ENCODE data around the gene CRYZ. TPM values are rescaled to one million over a fixed set of nuclear protein-coding genes. Genes with fewer than 3 reads are reported as not detected.

Gene CRYZ
- total RNA-seq, 3 donors from 2014 or later (not counting 1 experiment from before 2014, with no cell fraction given): 15.2 to 24.1 (median 22.0) TPM

- peak overlapping the region; percentile 36 to 45 for H3K27ac Mint-ChIP-seq
- no peak overlapping the region for H3K4me3 Mint-ChIP-seq
- intact Hi-C loops (cut with micrococcal nuclease): no loop called here
These were observed 29.3 kb downstream of the CRYZ start for GRCh38 chr1:74703386-74704182.

GRCh38 chr1:74699331-74699730 lies 33.5 kb downstream of the CRYZ start:
- H3K4me3 ChIP-seq (ENCODE audit: low read length): no peak overlapping the region
- H3K9me3 ChIP-seq (ENCODE audit: control insufficient read depth, insufficient read depth, low read length): no peaks in the 10 kb centered on the region
- Mint-ChIP-seq H3K4me1 (peaks cover 10 to 16% of the 10 kb centered on the region in 2 donors), H3K4me3 (no peak overlapping the region), H3K27me3 (ENCODE audit: low read depth in 2 of 2) (no peaks in the 10 kb centered on the region), H3K36me3 (peaks cover 11% of the 10 kb centered on the region), H3K9me3 (no peaks in the 10 kb centered on the region), H3K27ac (no peak overlapping the region)
- intact Hi-C loops (cut with micrococcal nuclease): no loop called here
- no peaks in the 10 kb centered on the region for H3K27me3 ChIP-seq (ENCODE audit: control insufficient read depth, insufficient read depth, low read length)
- H3K27ac ChIP-seq (ENCODE audit: low read length): no peak overlapping the region
- ATAC-seq (no peak), DNase-seq (no peak)
- H3K36me3 ChIP-seq (ENCODE audit: control insufficient read depth, insufficient read depth, low read length): peaks cover 3% of the 10 kb centered on the region
- TF ChIP-seq CTCF (IDR thresholded peaks at IDR 0.05): no peak
- no peaks in the 10 kb centered on the region for H3K4me1 ChIP-seq (ENCODE audit: control insufficient read depth, insufficient read depth, low read length)

More at GRCh38 chr1:74703386-74704182, 29.3 kb downstream of the CRYZ start:
- H3K4me1 ChIP-seq (ENCODE audit: control insufficient read depth, insufficient read depth, low read length): no peaks in the 10 kb centered on the region
- no peaks in the 10 kb centered on the region for H3K9me3 ChIP-seq (ENCODE audit: control insufficient read depth, insufficient read depth, low read length)
- H3K36me3 ChIP-seq (ENCODE audit: control insufficient read depth, insufficient read depth, low read length): peaks cover 23% of the 10 kb centered on the region
- no peak overlapping the region for H3K27ac ChIP-seq (ENCODE audit: low read length)
- WGBS (ENCODE audit: insufficient coverage): 59% methylated on average over 6 of the region's 6 CpGs
- no peak for ATAC-seq
- H3K4me3 ChIP-seq (ENCODE audit: low read length): no peak overlapping the region
- no peak for DNase-seq
- H3K27me3 ChIP-seq (ENCODE audit: control insufficient read depth, insufficient read depth, low read length): no peaks in the 10 kb centered on the region
- Mint-ChIP-seq H3K27me3 (ENCODE audit: low read depth in 2 of 2) (no peaks in the 10 kb centered on the region), H3K4me1 (peaks cover 10 to 17% of the 10 kb centered on the region in 2 donors), H3K9me3 (no peaks in the 10 kb centered on the region), H3K36me3 (peaks cover 19% of the 10 kb centered on the region)
- no peak for TF ChIP-seq CTCF (IDR thresholded peaks at IDR 0.05)

- H3K9me3 ChIP-seq (ENCODE audit: control insufficient read depth, insufficient read depth, low read length): no peaks in the 10 kb centered on the region
- intact Hi-C loops (cut with micrococcal nuclease): no loop called here
- WGBS (ENCODE audit: insufficient coverage): 80% methylated on average over 2 of the region's 2 CpGs
- H3K36me3 ChIP-seq (ENCODE audit: control insufficient read depth, insufficient read depth, low read length): peaks cover under 1% of the 10 kb centered on the region
- DNase-seq: no peak
- Mint-ChIP-seq H3K27me3 (ENCODE audit: low read depth in 2 of 2) (no peaks in the 10 kb centered on the region), H3K4me1 (peaks cover 0 to 5% of the 10 kb centered on the region in 2 donors), H3K36me3 (no peaks in the 10 kb centered on the region), H3K4me3 (no peak overlapping the region), H3K9me3 (no peaks in the 10 kb centered on the region), H3K27ac (no peak overlapping the region)
- H3K4me1 ChIP-seq (ENCODE audit: control insufficient read depth, insufficient read depth, low read length): no peaks in the 10 kb centered on the region
- H3K4me3 ChIP-seq (ENCODE audit: low read length): no peak overlapping the region
- H3K27me3 ChIP-seq (ENCODE audit: control insufficient read depth, insufficient read depth, low read length): no peaks in the 10 kb centered on the region
- no peak for TF ChIP-seq CTCF (IDR thresholded peaks at IDR 0.05)
- ATAC-seq: no peak
- no peak overlapping the region for H3K27ac ChIP-seq (ENCODE audit: low read length)
These were observed 35.0 kb downstream of the CRYZ start for GRCh38 chr1:74697832-74698231.

GRCh38 chr1:74693473-74693872 lies 39.4 kb downstream of the CRYZ start:
- H3K27ac ChIP-seq (ENCODE audit: low read length): no peak overlapping the region
- H3K36me3 Mint-ChIP-seq: no peaks in the 10 kb centered on the region
- ATAC-seq (no peak), DNase-seq (no peak)
- H3K36me3 ChIP-seq (ENCODE audit: control insufficient read depth, insufficient read depth, low read length): no peaks in the 10 kb centered on the region
- H3K9me3 Mint-ChIP-seq: no peaks in the 10 kb centered on the region
- no peaks in the 10 kb centered on the region for H3K27me3 ChIP-seq (ENCODE audit: control insufficient read depth, insufficient read depth, low read length)
- H3K27me3 Mint-ChIP-seq (ENCODE audit: low read depth in 2 of 2): peaks cover 0 to 5% of the 10 kb centered on the region in 2 donors
- H3K27ac Mint-ChIP-seq: no peak overlapping the region
- H3K4me3 Mint-ChIP-seq: no peak overlapping the region
- no peaks in the 10 kb centered on the region for H3K9me3 ChIP-seq (ENCODE audit: control insufficient read depth, insufficient read depth, low read length)
- no peak for TF ChIP-seq CTCF (IDR thresholded peaks at IDR 0.05)
- intact Hi-C loops (cut with micrococcal nuclease): no loop called here
- H3K4me3 ChIP-seq (ENCODE audit: low read length): no peak overlapping the region
- H3K4me1 Mint-ChIP-seq: peaks cover 0 to 7% of the 10 kb centered on the region in 2 donors
- WGBS (ENCODE audit: insufficient coverage): 93% methylated on average over 2 of the region's 2 CpGs
- H3K4me1 ChIP-seq (ENCODE audit: control insufficient read depth, insufficient read depth, low read length): no peaks in the 10 kb centered on the region

All from natural killer cell (primary cell).